ENCODE results near the gene SUN1. TPM values are rescaled to one million over a fixed set of nuclear protein-coding genes. Genes with fewer than 3 reads are reported as not detected.
A peak's percentile ranks its signal among the peaks of the same experiment; 100 is the strongest.

The SUN1 gene
- total RNA-seq, 4 donors from 2014 or later = 139 to 624 (median 446) TPM

GRCh38 chr7:909358-910329, 77.4 kb downstream of the SUN1 start:
- Histone ChIP-seq H3K9me3 (no peaks in the 10 kb centered on the region), H3K4me1 (peaks cover 0 to 2% of the 10 kb centered on the region in 2 donors), H3K4me3 (no peak overlapping the region), H3K27me3 (no peaks in the 10 kb centered on the region), H3K36me3 (no peaks in the 10 kb centered on the region), H3K27ac (no peak overlapping the region)
- TF ChIP-seq CTCF (IDR thresholded peaks at IDR 0.05) (no peak), POLR2A (IDR thresholded peaks at IDR 0.05) (no peak)
- DNase-seq = peak in 1 of 2 donors; percentile 67
- intact Hi-C loops (cut with DNase I; ENCODE audit: low total_unique reads) = no loop called here

- Histone ChIP-seq H3K4me1 (no peaks in the 10 kb centered on the region), H3K27ac (no peak overlapping the region), H3K4me3 (no peak overlapping the region), H3K9me3 (no peaks in the 10 kb centered on the region), H3K36me3 (no peaks in the 10 kb centered on the region), H3K27me3 (no peaks in the 10 kb centered on the region)
- TF ChIP-seq CTCF (IDR thresholded peaks at IDR 0.05) (no peak), POLR2A (IDR thresholded peaks at IDR 0.05) (no peak)
- no peak for DNase-seq
- intact Hi-C loops (cut with DNase I; ENCODE audit: low total_unique reads) = no loop called here
These were observed 78.2 kb downstream of the SUN1 start for GRCh38 chr7:910441-910861.

GRCh38 chr7:910931-911431, 78.7 kb downstream of the SUN1 start:
- H3K27me3 ChIP-seq = no peaks in the 10 kb centered on the region
- no peak overlapping the region for H3K4me3 ChIP-seq
- H3K4me1 ChIP-seq = peaks cover 0 to 1% of the 10 kb centered on the region in 2 donors
- intact Hi-C loops (cut with DNase I; ENCODE audit: low total_unique reads) = no loop called here
- H3K36me3 ChIP-seq = no peaks in the 10 kb centered on the region
- TF ChIP-seq CTCF (IDR thresholded peaks at IDR 0.05) (no peak), POLR2A (IDR thresholded peaks at IDR 0.05) (no peak)
- no peaks in the 10 kb centered on the region for H3K9me3 ChIP-seq
- H3K27ac ChIP-seq = no peak overlapping the region
- DNase-seq = no peak

GRCh38 chr7:911791-912480, 79.7 kb downstream of the SUN1 start:
- H3K27me3 ChIP-seq = no peaks in the 10 kb centered on the region
- DNase-seq = no peak
- H3K4me1 ChIP-seq = peaks cover 0 to 7% of the 10 kb centered on the region in 2 donors
- no peak for TF ChIP-seq CTCF (IDR thresholded peaks at IDR 0.05)
- TF ChIP-seq POLR2A (IDR thresholded peaks at IDR 0.05) = no peak
- intact Hi-C loops (cut with DNase I; ENCODE audit: low total_unique reads) = no loop called here
- no peak overlapping the region for H3K27ac ChIP-seq
- no peaks in the 10 kb centered on the region for H3K36me3 ChIP-seq
- H3K9me3 ChIP-seq = no peaks in the 10 kb centered on the region
- no peak overlapping the region for H3K4me3 ChIP-seq

All from uterus (tissue), 4 donors.